HG02571 (cell line): Measurements from ENCODE around the gene MEIOB.
"Not testable (repeated sequence)": the region's sequence is repeated elsewhere in the genome, so short reads cannot be mapped to it uniquely, and the experiment has no call there.

Source experiments
- ATAC-seq: cut with Tn5 transposase; IDR thresholded peaks from one replicate; pipeline ENCODE4 v1.9.1; 2021; ENCODE audit warnings: mild to moderate bottlenecking, moderate library complexity; ENCODE audit not compliant: unreplicated experiment

Gene MEIOB

DNA sequence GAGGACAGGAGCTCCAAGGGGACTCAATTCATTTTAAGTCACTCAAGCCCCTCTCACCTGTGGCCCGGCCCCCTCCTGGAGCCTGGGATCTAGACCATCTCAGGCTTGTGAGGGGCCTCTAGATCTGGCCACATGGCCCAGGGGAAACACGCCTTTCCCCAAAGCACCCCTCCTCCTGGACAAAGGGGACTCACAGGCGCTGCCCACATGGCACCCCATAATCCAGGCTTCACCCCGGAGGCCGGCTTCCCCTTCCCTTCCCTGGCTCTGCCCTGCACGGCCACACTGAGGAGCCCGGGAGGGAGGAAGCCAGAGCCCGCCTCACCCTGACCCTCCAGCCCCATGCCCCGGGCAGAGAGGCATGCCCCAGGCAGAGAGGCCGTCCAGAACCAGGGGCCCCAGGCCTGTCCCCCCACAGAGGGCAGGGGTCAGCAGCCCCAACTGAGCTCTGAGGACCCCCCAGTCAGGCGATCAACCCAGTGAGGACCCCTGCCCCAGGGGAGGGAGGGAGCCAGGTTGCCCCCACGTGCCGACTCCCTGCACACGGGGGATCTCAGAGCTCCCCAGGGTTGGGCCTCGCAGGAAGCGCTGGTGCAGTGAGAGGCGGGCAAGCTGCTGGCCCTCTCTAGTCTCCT is 35.4 kb upstream of the MEIOB start:
- ATAC-seq, result no peak

DNA sequence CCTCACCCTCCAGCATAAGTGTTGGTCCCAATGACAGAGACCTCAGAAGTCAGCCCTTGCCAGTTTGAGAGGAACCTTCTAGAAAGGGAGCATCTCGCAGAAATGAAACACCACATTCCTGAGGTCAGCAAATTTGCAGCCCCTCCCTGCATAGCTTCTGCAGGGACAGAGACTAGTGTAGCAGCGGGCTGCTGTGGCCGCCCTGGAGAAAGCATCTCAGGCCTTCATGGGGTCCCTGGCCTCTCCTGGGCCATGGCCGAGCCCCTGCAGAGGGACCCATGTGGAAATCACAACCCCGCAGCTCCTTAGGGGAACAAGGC is 34.8 kb upstream of the MEIOB start:
- no peak for ATAC-seq

DNA sequence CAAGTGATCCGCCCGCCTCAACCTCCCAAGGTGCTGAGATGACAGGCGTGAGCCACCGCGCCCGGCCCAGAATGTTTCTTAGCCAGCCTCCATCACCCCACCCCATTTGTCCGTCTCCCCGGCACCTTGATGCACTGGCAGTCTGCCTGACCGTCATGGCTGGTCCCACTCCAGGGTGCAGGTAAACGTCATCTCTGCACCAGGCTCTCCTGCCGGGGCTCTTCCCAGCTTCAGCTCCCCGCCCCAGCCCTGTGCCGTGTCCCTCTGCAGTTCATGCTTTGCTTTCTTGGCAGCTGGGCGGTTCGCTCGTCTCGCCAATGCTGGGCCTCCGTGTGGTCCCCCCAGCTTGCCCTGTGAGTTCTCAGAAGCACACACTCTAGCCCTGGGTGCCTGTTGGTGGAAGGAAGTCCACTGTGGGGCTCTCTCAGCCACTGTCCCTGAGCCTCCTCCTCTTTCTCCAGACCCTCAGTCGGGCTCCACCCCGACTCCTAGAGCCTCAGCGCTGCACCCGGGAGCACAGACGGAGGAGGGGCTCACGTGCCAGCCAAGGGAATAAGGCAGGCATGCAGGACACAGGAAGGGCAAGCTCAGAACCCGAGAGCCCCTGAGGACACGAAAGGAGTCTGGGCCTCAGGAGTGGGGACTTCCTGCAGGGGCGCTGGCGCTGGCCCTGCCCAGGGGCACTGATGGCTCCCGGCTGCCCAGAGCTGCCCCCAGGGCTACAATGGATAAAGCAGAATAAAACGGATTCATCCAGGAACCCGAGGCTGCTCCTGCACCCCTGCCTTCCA is 34.3 kb upstream of the MEIOB start:
- no peak for ATAC-seq

DNA sequence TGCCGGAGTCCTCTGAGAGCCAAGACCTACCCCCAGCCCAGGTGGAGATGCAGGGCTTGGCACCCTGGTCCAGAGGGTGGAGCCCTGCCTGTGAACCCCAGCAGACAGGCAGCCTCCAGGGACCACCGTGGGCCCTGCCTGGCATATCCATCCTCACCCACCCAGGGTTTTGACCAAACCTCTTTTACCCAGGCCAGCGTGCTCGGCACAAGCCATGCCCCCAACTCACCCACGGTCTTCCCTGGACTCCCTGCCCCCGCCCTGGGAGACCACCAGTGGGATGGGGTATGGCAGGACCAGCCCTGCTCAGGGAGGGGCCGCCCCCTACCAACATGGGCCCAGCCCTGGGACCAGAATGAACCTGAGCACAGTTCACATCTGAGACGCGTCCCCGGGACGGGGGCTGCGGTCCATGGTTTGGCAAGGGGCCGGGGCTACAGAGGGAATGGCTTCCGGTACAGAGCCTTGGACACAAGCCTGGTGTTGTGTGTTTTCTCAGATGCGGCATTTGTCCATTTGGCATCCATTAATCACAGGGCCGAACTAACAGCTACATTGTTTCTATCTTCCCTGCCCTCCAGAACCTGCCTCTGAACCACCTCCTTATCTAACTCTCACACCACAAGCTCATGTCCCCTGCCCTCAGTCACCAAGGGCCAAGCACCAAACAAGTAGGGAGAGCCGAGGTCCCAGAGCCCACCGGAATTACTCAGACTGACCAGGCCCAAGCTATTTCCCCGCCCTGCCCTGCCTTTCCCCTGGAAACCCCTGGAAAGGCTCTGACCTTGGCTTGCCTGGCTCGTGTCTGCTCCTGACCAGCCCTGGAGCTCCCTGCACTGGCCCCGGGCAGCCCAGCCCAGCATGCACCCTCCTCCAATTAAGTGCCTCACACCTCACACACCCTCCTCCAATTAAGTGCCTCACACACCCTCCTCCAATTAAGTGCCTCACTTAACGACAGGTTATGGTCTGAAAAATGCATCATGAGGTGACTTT is 32.2 kb upstream of the MEIOB start:
- no peak for ATAC-seq

DNA sequence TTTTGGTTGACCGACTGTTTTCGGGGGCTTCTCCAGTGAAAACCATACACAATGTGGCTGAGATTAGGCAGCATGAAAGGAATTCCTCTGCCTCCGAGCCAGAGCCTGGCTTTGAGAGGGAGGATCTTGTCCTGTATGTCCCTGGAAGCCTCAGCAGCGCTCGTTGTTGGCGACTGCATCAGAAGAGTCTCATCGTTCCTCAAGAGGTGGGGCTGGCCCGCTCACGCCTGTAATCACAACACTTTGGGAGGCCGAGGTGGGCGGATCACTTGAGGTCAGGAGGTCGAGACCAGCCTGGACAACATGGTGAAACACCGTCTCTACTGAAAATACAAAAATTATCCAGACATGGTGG is 31.2 kb upstream of the MEIOB start:
- ATAC-seq, result no peak

DNA sequence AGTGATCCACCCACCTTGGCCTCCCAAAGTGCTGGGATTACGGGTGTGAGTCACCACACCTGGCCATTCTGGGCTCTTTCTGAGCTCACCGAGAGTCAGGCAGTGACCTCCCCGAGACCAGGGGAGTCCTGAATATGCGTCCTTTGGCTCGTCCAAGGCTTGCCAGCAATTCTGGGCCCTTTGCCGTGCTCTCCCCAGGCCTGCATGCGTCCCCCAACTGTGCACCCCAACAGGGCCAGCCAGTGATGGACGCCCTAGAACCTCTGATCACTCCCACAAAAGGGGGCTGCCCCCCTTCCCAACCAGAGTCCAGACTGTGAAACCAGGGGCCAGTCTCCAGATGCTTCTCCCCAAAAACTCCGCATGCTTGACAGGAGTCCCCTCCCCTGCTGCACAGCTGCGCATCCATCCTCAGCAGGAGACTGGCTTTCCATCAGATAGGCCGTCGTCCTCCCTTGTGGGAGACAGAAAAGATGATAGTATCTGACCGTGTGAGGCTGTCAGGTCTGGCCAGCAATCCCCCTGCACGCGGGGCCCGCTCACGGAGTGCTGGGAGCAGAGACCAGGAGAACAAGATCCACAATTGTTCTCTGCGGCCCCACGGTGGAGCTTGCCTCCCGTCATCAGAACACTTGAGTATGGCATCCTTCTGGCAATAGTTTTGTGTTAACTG is 30.7 kb upstream of the MEIOB start:
- ATAC-seq, result no peak

DNA sequence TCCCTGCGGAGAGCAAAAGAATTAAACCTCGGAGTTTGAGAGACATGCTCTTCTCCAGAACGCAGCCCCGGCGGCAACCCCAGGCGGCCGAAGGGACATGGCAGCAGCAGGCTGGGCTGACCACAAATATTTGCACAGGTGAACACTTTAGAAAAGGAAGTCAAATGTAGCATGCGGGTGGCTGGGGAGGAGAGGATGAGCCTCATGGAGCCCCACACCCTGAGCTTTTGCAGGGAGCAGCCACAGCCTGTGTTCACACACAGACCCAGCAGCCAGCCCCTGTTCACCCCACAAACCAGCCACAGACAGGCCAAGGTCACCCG is 28.4 kb upstream of the MEIOB start:
- no peak for ATAC-seq

DNA sequence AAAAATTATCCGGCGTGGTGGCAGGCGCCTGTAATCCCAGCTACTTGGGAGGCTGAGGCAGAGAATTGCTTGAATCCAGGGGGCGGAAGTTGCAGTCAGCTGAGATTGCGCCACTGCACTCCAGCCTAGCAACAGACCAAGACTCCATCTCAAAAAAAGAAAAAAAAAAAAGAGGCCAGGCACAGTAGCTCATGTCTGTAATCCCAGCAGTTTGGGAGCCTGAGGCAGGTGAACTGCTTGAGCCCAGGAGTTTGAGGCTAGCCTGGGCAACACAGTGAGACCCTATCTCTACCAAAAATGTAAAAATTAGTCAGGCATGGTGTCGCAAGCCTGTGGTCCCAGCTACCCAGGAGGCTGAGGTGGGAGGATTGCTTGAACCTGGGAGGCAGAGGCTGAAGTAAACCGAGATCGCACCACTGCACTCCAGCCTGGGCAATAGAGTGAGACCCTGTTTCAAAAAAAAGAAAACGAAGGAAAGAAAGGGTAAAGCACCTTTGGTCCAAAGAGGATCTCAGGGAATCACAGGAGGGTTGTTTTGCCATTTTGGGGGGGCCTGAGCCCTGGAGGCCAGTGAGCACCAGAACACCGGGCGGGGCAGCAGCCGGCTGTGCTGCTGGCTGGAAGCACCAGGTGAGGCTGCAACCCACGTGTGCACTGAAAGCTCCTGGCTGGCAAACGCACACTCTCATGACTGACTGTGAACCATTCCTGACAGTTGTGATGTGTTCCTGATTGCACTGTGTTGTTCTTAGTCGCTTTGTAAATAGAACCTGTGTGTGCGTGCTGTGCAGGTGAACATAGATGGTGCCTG is 27.9 kb upstream of the MEIOB start:
- no peak for ATAC-seq

DNA sequence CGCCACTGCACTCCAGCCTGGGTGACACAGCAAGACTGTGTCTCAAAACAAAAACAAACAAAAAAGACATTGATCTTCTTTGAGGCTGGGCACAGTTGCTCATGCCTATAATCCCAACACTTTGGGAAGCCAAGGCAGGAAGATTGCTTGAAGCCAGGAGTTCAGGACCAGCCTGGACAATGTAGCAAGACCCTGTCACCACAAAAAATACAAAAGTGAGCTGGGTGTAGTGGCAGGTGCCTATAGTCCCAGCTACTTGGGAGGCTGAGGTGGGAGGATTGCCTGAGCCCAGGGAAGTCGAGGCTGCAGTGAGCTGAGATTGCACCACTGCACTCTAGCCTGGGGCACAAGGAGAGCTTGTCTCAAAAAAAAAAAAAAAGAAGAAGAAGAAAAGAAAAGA is 25.7 kb upstream of the MEIOB start:
- ATAC-seq, result not testable (repeated sequence)

DNA sequence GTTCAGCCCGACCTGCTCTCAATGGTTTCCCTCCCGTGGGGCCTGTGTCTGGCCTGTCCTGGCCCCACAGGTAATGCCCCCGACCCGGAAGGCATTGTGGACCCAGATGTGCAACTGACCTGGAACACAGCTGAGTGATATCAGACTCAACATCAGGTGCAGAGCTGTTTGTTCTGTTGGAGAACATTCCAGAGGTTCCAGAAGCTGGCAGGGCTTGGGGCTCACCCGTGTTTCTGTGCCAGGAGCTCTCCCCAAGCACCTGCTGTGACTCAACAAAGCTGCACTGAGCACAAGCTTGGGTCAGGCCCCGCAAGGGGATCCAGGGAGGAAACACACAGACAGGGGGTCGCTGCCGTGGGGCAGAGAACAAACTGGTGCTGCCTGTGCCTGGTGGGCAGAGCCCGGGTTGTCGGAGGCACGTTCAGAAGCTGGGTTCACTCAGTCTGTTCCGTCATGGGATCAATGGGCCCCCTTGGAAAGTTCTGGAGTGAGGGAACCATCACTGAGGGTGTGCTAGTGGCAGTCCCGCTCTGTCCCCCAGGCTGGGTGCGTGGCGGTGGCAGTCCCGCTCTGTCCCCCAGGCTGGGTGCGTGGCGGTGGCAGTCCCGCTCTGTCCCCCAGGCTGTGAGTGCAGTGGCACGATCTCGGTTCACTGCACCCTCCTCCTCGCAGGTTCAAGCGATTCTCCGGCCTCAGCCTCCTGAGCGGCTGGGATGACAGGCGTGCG is 24.1 kb upstream of the MEIOB start:
- no peak for ATAC-seq

DNA sequence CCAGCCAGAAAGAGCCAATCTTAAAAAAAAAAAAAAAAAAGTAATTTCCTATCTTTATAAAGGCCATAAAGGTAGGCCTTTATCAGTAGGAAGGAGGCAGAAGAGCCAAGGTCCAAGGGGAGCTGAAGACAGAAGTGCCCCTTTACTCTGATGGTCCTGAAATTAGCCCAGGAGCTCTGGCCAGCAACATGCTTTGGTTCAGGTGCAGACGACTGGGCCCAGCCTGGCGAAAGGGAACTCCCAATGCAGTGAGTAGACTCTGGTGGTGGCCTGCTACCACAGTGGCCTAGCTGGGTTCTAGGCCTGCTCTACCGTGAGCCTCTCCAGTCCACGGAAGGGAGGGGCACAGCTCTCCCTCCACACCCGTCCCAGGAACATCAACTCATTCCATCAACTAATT is 23.1 kb upstream of the MEIOB start:
- no peak for ATAC-seq

DNA sequence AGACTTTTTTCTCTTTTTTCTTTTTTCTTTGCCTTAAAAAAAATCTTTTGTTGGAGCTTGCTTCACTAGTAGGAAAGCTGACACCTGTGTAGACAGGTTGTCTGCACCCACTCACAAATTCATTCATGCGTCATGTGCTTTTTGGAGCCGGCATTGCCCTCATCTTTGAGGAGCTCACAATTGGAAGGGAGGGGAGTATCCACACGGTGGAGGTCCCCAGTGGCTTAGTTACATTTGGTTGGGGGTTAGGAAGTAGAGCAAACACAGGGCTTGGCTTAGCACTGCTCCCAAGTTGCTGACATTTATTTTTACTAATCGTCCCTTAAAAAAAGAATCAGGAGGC is 18.7 kb upstream of the MEIOB start:
- no peak for ATAC-seq

DNA sequence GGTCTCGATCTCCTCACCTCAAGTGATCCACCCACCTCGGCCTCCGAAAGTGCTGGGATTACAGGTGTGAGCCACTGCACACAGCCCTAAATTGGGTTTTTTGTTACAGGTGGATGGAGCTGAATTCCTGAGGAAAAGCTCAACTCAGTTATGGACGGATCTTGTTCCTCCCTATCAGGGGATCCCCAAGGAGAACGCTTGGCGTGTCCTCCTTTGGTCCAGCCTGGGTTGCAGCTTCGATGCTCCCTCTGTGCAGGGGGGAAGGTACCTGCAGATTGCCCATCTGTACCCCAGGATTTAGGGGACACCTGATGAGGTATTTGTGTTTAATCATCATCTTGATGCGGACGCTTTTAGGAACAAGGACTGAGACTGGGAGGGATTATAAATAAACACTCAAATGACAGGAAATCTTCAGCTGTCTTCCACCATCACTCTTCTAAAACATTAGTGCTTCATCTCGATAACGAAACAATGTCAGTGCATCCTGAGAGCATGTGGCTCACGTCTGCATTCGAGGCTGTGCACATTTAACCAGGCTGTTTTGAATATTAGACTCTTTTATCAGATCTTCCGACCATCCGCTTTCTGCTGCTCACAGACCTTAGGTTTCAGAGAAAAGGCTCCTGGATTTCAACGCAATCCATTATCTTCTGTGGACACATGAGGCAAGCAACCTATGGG is 18.2 kb upstream of the MEIOB start:
- ATAC-seq, result no peak

DNA sequence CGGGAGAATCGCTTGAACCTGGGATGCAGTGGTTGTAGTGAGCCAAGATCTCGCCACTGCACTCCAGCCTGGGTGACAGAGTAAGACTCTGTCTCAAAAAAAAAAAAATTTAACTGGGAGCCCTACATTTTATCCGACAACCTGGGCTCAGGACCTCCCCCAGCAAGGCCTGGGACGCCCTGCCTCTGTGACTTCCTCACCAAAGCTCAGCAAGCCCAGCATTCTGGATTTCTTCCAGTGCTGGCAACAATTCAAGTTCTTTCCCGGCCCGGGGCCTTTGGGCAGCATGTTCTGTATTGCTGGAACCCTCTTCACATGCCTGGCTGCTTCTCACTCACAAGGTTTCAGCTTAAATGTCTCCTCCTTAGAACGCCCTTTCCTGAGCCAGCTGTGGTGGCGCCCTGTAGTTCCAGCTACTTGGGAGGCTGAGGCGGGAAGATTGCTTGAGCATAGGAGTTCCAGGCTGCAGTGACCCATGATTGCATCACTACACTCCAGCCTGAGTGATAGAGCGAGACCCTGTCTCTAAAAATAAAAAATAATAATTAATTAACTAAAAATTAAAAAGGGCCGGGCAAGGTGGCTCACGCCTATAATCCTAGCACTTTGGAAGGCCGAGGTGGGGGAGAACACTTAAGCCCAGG is 15.9 kb upstream of the MEIOB start:
- ATAC-seq, result no peak

DNA sequence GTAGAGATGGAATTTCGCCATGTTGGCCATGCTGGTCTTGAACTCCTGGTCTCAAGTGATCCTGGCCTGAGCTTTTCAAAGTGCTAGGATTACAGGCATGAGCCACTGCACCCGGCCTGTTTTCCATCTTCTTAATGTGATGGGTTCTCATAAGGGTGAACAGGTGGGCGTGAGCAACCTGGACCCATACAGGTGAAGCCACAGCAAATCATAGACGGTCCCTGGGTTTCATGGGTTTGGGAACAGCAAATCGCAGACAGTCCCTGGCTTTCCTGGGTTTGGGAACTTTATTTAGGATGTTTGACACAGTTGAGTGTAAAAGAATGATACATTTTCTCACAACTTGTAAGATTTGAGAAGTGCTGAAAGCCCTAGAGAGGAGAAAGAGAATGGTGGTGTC is 12.9 kb upstream of the MEIOB start:
- ATAC-seq, result no peak

DNA sequence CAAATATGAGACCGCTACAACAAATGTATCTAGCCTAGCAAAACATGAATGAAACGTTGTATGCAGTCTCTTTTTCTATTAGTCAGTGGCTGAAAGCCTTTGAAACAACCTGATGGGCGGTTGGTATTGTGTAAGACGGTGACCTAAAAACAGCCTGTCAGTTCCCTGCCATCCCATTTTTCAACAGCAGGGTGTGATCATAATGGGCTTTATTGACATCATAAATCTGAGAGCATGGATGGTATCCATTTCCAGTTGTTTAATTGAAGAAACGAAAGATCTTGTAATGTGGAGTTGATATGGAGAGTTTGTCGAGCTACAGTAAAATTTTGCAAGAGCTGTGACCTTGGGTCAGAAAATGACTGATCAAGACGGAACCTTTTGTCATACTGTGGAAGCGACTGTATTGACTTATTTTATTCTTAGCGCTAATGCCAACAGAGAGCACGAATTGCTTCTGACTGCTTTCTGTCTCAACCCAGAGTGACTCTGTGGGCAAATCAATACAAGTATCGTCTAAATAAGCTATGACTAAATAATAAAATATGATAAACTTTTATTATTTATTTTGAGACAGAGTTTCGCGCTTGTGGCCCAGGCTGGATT is 12.3 kb upstream of the MEIOB start:
- no peak for ATAC-seq

DNA sequence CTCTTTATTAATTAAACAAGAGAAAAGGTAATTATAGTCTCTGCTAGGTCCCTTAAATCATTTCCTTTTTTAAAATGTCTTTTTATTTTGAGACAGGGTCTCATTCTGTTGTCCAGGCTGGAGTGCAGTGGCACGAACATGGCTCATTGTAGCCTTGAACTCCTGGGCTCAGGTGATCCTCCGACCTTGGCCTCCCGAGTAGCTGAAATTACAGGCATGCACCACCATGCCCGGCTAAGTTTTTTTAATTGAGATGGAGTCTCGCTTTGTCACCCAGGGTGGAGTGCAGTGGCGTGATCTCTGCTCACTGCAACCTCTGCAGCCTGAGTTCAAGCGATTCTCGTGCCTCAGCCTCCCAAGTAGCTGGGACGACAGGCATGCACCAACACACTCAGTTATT is 9.2 kb upstream of the MEIOB start:
- not testable (repeated sequence) for ATAC-seq

DNA sequence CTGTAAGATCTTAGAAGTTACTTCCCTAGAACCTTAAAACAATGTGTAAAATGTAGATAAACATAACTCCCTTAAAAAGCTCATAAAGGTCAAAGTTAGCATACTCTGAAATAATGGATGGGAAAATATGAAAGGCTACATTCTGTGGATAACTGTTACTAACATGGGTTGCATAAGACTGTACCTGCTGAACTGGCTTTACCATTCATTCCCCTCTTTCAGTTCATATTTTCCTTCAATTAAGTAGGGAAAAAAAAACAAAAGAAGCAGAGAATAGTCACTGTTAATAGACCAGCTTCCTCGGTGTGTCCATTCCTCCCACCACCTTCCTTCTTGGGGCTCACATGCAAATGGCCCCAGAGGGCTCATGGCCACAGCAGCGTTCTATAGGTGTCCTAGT is 7.5 kb upstream of the MEIOB start:
- no peak for ATAC-seq

DNA sequence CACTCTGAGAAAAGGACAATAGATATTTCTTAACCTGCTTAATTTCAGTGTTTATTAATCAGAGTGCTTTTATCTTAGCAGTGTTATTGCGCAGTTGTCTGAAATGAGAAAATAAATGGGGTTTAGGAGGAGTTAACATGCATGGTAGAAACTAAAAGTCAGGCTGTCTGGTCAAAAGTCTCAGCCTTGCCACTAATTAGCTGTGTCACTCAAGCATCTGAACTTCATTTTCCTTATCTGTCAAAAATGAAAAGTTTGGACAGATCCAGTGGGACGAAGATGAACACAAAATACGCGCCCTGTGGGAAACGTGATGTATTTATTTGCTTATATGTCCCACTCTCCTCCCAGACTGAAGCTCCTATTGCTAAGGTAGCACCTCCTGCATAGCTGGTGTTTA is 6.3 kb upstream of the MEIOB start:
- no peak for ATAC-seq
